ENCODE data around the gene KSR2.

KSR2 gene

GRCh38 chr12:117582135-117582784, 386.5 kb downstream of the KSR2 start:
- DNase-seq (ENCODE audit: low read depth in 2 of 2) = no peak

DNA sequence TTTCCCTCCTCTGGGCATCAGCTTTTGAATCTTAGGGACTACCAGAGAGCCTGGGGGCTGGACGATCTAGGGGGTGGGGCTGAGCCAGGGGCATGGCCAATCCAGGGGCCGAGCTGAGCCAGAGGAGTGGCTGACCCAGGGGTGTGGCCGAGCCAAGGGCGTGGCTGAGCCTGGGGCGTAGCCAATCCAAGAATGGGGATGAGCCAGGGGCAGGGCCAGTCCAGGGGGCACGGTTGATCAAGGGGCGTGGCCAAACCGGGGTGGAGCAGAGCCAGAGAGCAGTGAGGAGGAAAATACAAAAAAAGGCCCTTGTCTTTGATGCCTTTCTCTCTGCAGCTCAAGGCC, 388.1 kb downstream of the KSR2 start:
- DNase-seq (ENCODE audit: low read depth in 2 of 2) = no peak

GRCh38 chr12:117580015-117580717, 388.6 kb downstream of the KSR2 start:
- no peak for DNase-seq (ENCODE audit: low read depth in 2 of 2)

GRCh38 chr12:117577122-117577657, 391.6 kb downstream of the KSR2 start:
- no peak for DNase-seq (ENCODE audit: low read depth in 2 of 2)

- DNase-seq (ENCODE audit: low read depth in 2 of 2) = no peak
These were observed 392.7 kb downstream of the KSR2 start for GRCh38 chr12:117576053-117576452.

- DNase-seq (ENCODE audit: low read depth in 2 of 2) = no peak
These were observed 394.1 kb downstream of the KSR2 start for GRCh38 chr12:117574655-117575054.

GRCh38 chr12:117572755-117573154, 396.0 kb downstream of the KSR2 start:
- DNase-seq (ENCODE audit: low read depth in 2 of 2) = no peak

GRCh38 chr12:117571321-117571720, 397.5 kb downstream of the KSR2 start:
- DNase-seq (ENCODE audit: low read depth in 2 of 2) = no peak

DNA sequence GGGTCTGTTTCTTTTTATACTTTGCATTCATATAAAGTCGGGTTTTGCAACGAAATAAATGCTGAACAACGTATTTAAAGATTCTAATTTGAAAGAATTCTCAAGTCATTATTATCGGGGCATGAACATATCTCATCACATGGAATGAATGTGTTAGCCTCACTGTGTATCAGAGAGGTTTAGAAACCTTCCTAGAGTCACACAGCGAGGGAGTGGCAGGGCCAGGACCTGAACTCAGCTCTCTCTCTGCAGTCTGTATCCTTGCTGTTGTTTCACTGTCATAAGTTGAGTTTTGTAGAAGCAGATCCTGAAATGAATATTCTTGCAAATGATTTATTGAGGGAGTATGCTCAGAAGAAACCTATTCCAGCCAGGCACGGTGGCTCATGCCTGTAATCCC, 398.2 kb downstream of the KSR2 start:
- no peak for DNase-seq (ENCODE audit: low read depth in 2 of 2)

DNA sequence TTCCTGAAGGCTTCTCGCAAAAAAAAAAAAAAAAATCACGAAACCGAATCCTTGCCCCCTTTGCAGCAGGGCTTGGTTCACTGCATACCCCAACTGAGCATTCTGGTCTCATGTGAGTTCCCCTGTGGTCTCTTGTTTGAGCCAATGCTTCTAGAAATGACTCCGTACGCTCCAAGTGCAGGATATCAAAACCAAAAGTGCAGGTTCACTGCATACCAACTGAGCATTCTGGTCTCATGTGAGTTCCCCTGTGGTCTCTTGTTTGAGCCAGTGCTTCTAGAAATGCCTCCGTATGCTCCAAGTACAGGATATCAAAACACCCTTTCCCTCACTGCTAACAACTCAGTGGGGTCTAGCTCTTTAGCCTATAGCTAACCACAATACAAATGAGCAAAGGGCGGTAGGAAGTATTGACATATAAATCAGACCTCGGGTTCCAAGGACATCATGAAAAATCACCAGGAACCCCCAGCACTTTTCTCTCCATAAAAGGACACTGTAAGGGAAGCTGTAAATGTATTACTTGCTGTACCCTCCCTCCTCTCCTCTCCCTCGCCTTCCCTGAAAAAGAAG, 401.1 kb downstream of the KSR2 start:
- DNase-seq (ENCODE audit: low read depth in 2 of 2) = no peak

DNA sequence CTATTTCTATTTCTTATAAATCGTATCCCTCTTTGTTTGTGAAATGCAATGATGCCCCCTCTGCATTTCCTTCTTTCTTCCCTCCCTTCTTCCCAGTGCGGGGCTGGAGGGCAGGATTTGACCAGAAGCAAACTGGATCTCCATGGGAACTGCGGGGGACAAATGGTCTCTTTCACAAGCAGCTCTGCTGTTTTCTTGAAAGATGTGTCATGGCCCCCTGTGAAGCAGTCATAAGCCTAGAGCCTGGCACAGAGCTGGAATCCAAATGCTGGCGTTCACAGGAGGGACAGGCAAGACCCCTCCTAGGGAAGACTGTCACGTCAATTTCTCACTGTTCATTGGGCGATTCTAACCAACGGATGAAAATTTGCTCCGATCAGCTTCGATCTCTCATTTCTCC, 403.9 kb downstream of the KSR2 start:
- DNase-seq (ENCODE audit: low read depth in 2 of 2) = no peak

DNA sequence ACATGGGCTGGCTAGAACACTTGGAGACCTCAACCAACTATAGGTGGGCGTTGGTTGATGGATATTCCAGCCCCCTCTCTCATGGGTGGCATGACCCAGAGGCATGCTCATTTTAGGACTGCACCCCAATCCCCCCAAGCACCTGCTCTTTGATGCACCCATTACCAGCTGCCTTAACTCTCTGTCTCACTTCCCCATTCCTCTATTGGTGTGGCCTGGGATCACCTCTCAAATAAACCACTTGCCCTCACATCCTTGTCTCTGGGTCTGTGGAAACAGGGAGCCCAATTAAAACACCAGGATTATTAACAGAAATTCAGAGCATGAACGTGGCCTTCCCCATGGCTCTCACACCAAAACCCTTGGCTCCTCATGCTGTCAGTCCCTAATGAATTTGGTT, 405.1 kb downstream of the KSR2 start:
- no peak for DNase-seq (ENCODE audit: low read depth in 2 of 2)

- no peak for DNase-seq (ENCODE audit: low read depth in 2 of 2)
These were observed 405.8 kb downstream of the KSR2 start for GRCh38 chr12:117563007-117563406.

DNA sequence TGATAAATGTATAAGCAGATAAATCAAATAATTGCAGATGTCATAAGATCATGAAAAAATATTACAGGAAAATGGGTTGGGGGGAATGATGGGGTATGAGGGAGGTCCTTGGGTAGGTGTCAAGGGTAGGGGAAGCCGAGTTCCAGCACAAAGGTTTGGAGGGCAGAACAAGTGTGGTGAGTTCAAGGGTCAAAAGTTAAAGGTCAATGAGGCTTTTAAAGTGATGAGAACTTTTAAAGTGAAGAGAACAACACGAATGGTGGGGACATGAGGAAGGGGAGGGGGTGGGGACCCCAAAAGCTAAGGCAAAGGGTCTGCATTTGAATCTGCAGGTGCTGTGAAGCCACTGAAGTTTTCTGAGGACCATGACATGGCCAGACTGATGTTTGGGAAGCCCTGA, 406.8 kb downstream of the KSR2 start:
- no peak for DNase-seq (ENCODE audit: low read depth in 2 of 2)

DNA sequence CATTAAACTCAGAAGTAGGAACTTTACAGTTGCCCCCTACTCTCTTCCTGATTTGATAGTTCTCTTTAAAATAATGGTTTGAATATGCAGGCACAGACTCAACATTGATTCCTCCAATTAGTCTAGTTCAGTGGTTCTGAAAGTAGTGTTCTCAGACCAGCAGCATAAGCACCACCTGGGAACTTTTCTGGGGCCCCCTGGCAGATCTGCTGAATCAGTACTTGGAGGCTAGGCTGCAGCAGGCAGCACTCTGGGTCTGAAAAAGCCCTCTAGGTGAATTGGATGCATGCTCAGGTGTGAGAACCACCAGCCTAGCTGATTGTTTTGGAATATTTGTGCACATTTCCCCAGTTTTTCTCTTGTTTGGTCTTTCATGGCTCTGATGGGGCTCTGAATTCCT, 408.8 kb downstream of the KSR2 start:
- DNase-seq (ENCODE audit: low read depth in 2 of 2) = no peak

DNA sequence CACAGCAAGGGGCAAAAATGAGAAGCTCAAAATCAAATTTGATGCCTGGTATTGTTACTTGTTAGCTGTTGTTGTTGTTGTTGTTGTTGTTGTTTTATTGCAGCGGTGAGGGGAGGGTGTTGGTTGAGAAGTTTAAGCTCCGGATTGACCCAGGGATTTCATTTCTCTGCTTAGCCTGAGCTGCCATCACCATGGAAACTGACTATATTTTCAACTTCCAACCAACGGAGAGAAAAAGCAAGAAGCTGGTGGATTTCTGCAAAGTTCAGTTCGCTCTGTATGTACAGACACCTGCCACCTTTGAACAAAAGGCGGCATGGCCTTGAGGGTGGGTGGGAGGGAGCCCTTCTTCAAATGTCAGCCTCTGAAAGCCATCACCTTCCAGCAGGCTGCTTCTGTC, 412.9 kb downstream of the KSR2 start:
- no peak for DNase-seq (ENCODE audit: low read depth in 2 of 2)

GRCh38 chr12:117552971-117553370, 415.8 kb downstream of the KSR2 start:
- DNase-seq (ENCODE audit: low read depth in 2 of 2) = no peak

- no peak for DNase-seq (ENCODE audit: low read depth in 2 of 2)
These were observed 417.1 kb downstream of the KSR2 start for GRCh38 chr12:117551665-117552064.

DNA sequence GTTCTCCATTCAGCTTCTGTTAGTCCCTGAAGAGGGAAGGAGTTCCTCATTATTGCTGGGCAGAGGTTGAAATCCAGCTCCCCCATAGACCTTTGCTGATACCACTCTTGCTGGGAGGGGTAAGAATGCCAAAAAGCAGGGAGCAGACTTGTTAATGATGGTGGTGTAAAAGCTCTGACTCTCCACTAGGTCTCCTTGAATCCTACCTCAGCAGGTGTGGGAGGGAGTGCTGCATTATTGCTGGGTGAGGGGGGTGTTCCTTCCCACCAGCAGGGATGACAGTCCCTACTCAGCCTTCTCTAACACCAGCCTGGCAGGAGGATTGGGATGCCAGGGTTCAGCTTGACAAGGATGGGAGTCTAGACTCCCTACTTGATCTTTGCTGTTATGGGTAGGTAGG, 421.6 kb downstream of the KSR2 start:
- no peak for DNase-seq (ENCODE audit: low read depth in 2 of 2)

- DNase-seq (ENCODE audit: low read depth in 2 of 2) = no peak
These were observed 423.6 kb downstream of the KSR2 start for GRCh38 chr12:117545216-117545615.

GRCh38 chr12:117540011-117540410, 428.8 kb downstream of the KSR2 start:
- no peak for DNase-seq (ENCODE audit: low read depth in 2 of 2)

DNA sequence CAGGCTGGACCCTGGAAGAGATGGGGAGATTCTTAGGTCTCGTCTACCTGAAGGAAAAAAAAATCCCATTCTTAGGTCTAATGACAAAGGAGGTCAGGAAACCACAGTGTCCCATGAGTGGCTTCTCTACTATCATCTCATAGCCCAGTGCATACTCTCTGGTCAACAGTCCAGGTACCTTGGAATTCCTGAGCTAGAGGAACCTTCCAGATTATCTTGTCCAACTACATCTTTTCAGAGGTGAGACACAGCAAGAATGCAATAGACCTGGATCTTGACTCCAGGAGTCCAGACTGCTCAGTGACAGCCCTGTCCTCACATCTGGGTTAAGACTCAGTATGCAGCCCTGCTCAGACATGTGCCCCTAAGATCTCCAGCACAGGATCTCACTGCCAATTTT, 429.9 kb downstream of the KSR2 start:
- no peak for DNase-seq (ENCODE audit: low read depth in 2 of 2)

GRCh38 chr12:117538032-117538690, 430.6 kb downstream of the KSR2 start:
- no peak for DNase-seq (ENCODE audit: low read depth in 2 of 2)
